ENCODE results near the gene PRRC2C.

DNA sequence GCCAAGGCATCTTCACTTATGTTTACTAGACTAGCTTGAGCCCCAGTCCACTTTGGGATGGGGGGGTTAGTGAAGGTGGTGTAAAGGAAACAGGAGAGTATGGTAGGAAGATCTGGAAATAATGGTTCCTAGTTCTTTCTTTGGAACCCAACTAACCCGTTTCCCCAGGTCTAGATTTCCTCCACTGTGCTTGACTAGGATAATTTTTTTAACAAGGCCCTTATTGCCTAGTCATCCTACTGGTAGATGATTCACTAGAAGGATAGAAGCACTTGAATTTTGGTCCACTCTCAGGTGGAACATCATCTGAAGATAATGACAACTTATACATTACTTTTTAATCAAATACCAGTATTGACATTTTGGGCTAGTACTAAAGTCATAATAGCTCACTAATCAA lies 90.8 kb downstream of the PRRC2C start:
- TF ChIP-seq, protein P1, sequence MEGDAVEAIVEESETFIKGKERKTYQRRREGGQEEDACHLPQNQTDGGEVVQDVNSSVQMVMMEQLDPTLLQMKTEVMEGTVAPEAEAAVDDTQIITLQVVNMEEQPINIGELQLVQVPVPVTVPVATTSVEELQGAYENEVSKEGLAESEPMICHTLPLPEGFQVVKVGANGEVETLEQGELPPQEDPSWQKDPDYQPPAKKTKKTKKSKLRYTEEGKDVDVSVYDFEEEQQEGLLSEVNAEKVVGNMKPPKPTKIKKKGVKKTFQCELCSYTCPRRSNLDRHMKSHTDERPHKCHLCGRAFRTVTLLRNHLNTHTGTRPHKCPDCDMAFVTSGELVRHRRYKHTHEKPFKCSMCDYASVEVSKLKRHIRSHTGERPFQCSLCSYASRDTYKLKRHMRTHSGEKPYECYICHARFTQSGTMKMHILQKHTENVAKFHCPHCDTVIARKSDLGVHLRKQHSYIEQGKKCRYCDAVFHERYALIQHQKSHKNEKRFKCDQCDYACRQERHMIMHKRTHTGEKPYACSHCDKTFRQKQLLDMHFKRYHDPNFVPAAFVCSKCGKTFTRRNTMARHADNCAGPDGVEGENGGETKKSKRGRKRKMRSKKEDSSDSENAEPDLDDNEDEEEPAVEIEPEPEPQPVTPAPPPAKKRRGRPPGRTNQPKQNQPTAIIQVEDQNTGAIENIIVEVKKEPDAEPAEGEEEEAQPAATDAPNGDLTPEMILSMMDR (IDR thresholded peaks at IDR 0.05) = no peak
- TF ChIP-seq POLR2A (IDR thresholded peaks at IDR 0.05) = no peak
- no peak for TF ChIP-seq POLR2AphosphoS5 (IDR thresholded peaks at IDR 0.05)
- no peak for TF ChIP-seq EP300 (IDR thresholded peaks at IDR 0.05)
